Endothelial cell of umbilical vein (primary cell): ENCODE results near the gene CELF1. TPM values are rescaled to one million over a fixed set of nuclear protein-coding genes. Genes with fewer than 3 reads are reported as not detected.

Source experiments
- BruUV-seq: library from RNA; stranded (reverse); fragments of 400-500 nt; replicated peaks from 2 replicates; lab custom pipeline; 2021; lab: Mats Ljungman, UMichigan
- CTCF ChIA-PET: fragments of 300-600, 350-600 bp; sonication (Branson Sonifier 250); formaldehyde crosslinking; loops from one replicate; lab custom pipeline; 2021; ENCODE audit warnings: antibody characterized with exemption, inconsistent platforms; lab: Charles Lee
- POLR2A ChIA-PET: fragments of 300-600, 350-600 bp; sonication (Branson Sonifier 250); formaldehyde crosslinking; loops from one replicate; lab custom pipeline; 2021; ENCODE audit warnings: antibody characterized with exemption, inconsistent platforms; lab: Charles Lee
- DNase-seq: peaks from one replicate; pipeline ENCODE4 v3.0.0-alpha.2; 2011; ENCODE audit warnings: low read depth, low spot score
- FAIRE-seq: peaks from 2 replicates; lab custom pipeline; 2011; peaks lifted over from hg19 to GRCh38; lab: Jason Lieb, UNC
- H2AFZ ChIP-seq: 2 replicates; pipeline ENCODE4 v1.6.0; 2012; ENCODE audit warnings: low read depth, low read length, control low read depth, inconsistent platforms
- H3K27ac ChIP-seq: 2 replicates; pipeline ENCODE4 v1.5.1; 2011; ENCODE audit warnings: low read depth, mild to moderate bottlenecking, control low read depth, low read length, moderate library complexity; ENCODE audit not compliant: insufficient read depth
- H3K27me3 ChIP-seq, 2 experiments: 2 replicates each; pipeline versions ENCODE4 v1.6.0 to v1.6.1; 2011; ENCODE audit warnings: low read length in 2 of 2, mixed read lengths in 1 of 2; ENCODE audit not compliant: control insufficient read depth in 2 of 2, insufficient read depth in 2 of 2
- H3K36me3 ChIP-seq, 2 experiments: 2 replicates in 1 of 2; 3 replicates in 1 of 2; pipeline ENCODE4 v1.5.1; 2011; ENCODE audit warnings: low read length in 2 of 2, mild to moderate bottlenecking in 1 of 2, moderate library complexity in 1 of 2; ENCODE audit not compliant: control insufficient read depth in 2 of 2, insufficient read depth in 2 of 2; ENCODE audit errors: extremely low read depth in 1 of 2
- H3K4me1 ChIP-seq: 3 replicates; pipeline ENCODE4 v1.5.1; 2011; ENCODE audit warnings: mild to moderate bottlenecking, low read length; ENCODE audit not compliant: control insufficient read depth, insufficient read depth; ENCODE audit errors: extremely low read depth
- H3K4me2 ChIP-seq: 2 replicates; pipeline ENCODE4 v1.6.1; 2011; ENCODE audit warnings: low read length, control low read depth, mixed read lengths; ENCODE audit not compliant: insufficient read depth
- H3K4me3 ChIP-seq, 3 experiments: fragments of 200-600 bp in 1 of 3; sonication (generic), shearing (Covaris generic) in 1 of 3; replicated peaks in 1 of 3; 2 replicates each; pipeline ENCODE4 v1.5.1; 2011 to 2016; ENCODE audit warnings: control low read depth in 3 of 3, low read length in 3 of 3, mild to moderate bottlenecking in 2 of 3, inconsistent platforms in 1 of 3, low read depth in 1 of 3, moderate library complexity in 1 of 3; ENCODE audit not compliant: insufficient read depth in 1 of 3
- H3K79me2 ChIP-seq: 2 replicates; pipeline ENCODE4 v1.6.0; 2012; ENCODE audit warnings: low read length, inconsistent platforms; ENCODE audit not compliant: control insufficient read depth, insufficient read depth
- H3K9ac ChIP-seq: replicated peaks from 2 replicates; pipeline ENCODE3; 2011; ENCODE audit warnings: low read length, control low read depth; ENCODE audit not compliant: insufficient read depth; ENCODE audit errors: extremely low read depth
- H3K9me1 ChIP-seq: replicated peaks from 3 replicates; pipeline ENCODE4 v1.6.0; 2011; ENCODE audit warnings: mild to moderate bottlenecking, low read length; ENCODE audit not compliant: control insufficient read depth, insufficient read depth; ENCODE audit errors: extremely low read depth
- H3K9me3 ChIP-seq: replicated peaks from 2 replicates; pipeline ENCODE4 v1.5.1; 2012; ENCODE audit warnings: low read length, inconsistent platforms; ENCODE audit not compliant: control insufficient read depth, insufficient read depth
- H4K20me1 ChIP-seq: replicated peaks from 2 replicates; pipeline ENCODE3; 2011; ENCODE audit warnings: mild to moderate bottlenecking, low read length; ENCODE audit not compliant: control insufficient read depth, insufficient read depth; ENCODE audit errors: extremely low read depth
- CTCF ChIP-seq, 2 donors: IDR thresholded peaks; 1 replicate in 1 of 2; 2 replicates in 1 of 2; pipeline ENCODE4 v1.5.1; 2011; ENCODE audit warnings: low read length in 2 of 2, mild to moderate bottlenecking in 2 of 2, moderate library complexity in 2 of 2, control low read depth in 1 of 2, inconsistent platforms in 1 of 2, low read depth in 1 of 2; ENCODE audit not compliant: insufficient read depth in 1 of 2; ENCODE audit errors: extremely low read depth in 1 of 2
- GATA2 ChIP-seq: IDR thresholded peaks from 2 replicates; pipeline ENCODE4 v1.7.0; 2011; ENCODE audit warnings: low read depth, mild to moderate bottlenecking, moderate library complexity, mixed read lengths, low read length; ENCODE audit not compliant: insufficient read length, insufficient read depth
- JUN ChIP-seq: IDR thresholded peaks from 2 replicates; pipeline ENCODE4 v1.6.1; 2011; ENCODE audit warnings: borderline replicate concordance, low read depth; ENCODE audit not compliant: insufficient read length, insufficient read depth
- MAX ChIP-seq: IDR thresholded peaks from 2 replicates; pipeline ENCODE4 v1.6.1; 2011; ENCODE audit not compliant: insufficient read depth, insufficient read length
- MYC ChIP-seq: IDR thresholded peaks from one replicate; pipeline ENCODE4 v1.6.1; 2011; ENCODE audit warnings: mild to moderate bottlenecking, low read depth, low read length
- dilution Hi-C: fragments of 300-500 bp; cut with MboI; formaldehyde crosslinking; loops from one replicate; pipeline ENCODE4 v1.15.0; 2019; ENCODE audit warnings: low sequenced_read_pairs; ENCODE audit not compliant: extremely low pct_ligation_motif_present
- intact Hi-C: fragments of 100-400 bp; cut with micrococcal nuclease; formaldehyde crosslinking; loops from one replicate; pipeline ENCODE4 v1.10.0; 2022
- polyA plus RNA-seq, 4 experiments: library from polyadenylated mRNA; depleted of rRNA in 3 of 4; stranded (reverse) in 3 of 4; unstranded in 1 of 4; fragments of >200 nt; gene quantifications; 2 replicates each; pipeline versions ENCODE4 v1.2.1 to v1.2.3, GENCODE V29; 2011 to 2012; ENCODE audit warnings: missing spikeins in 1 of 4
- total RNA-seq: library from RNA; stranded (reverse); gene quantifications from 2 replicates; pipeline ENCODE4 v1.2.3, GENCODE V29; 2021

The CELF1 gene
- total and polyA plus RNA-seq, 2 donors (not counting 3 experiments of a cell fraction or from before 2014, with no cell fraction given): 66.3 to 120 TPM

GRCh38 chr11:47499161-47499560 lies 53.8 kb downstream of the CELF1 start:
- dilution Hi-C loops (no loop called here), intact Hi-C loops (no loop called here)
- Histone ChIP-seq H4K20me1 (no peaks in the 10 kb centered on the region), H3K27ac (no peak overlapping the region), H3K4me2 (no peak overlapping the region), H3K4me3 (no peak overlapping the region), H2AFZ (no peak overlapping the region), H3K79me2 (peaks cover 93% of the 10 kb centered on the region), H3K9me3 (no peaks in the 10 kb centered on the region), H3K9ac (no peak overlapping the region), H3K9me1 (no peaks in the 10 kb centered on the region), H3K36me3 (peaks cover 0 to 8% of the 10 kb centered on the region in 2 experiments), H3K27me3 (no peaks in the 10 kb centered on the region), H3K4me1 (peaks cover 3% of the 10 kb centered on the region)
- POLR2A ChIA-PET: no interaction called here
- CTCF ChIA-PET: interaction anchor here (0.8 to 2.3 kb wide), 6 partner anchors 11 to 118 kb away, joined by 3 to 6 read pairs (median 4); no protein-coding TSS in a partner anchor
- no peak for FAIRE-seq
- peak; percentile 14 for DNase-seq
- TF ChIP-seq CTCF (IDR thresholded peaks at IDR 0.05; ENCODE audit: extremely low read depth in 1 of 2, insufficient read depth in 1 of 2, low read depth in 1 of 2, low read length in 2 of 2) (no peak), JUN (no peak), MYC (no peak), MAX (no peak), GATA2 (no peak)
- BruUV-seq: no TSS peak
